PC-3 (cell line): Measurements from ENCODE around the gene ESYT2. TPM values are rescaled to one million over a fixed set of nuclear protein-coding genes. Genes with fewer than 3 reads are reported as not detected.

ENCODE experiments used
- ATAC-seq: fragments of 200-7000 bp; cut with Tn5 transposase; 2 replicates; pipeline ENCODE4 v1.9.1; 2020; ENCODE audit warnings: mild to moderate bottlenecking, moderate library complexity
- BruUV-seq: library from RNA; stranded (reverse); fragments of 400-500 nt; replicated peaks from 2 replicates; lab custom pipeline; 2021; lab: Mats Ljungman, UMichigan
- CTCF ChIA-PET: fragments of 300-600 bp; sonication (Branson Sonifier 250); formaldehyde crosslinking; loops from one replicate; lab custom pipeline; 2022; ENCODE audit warnings: antibody characterized with exemption; lab: Charles Lee
- POLR2A ChIA-PET: fragments of 300-600 bp; sonication (Branson Sonifier 250); formaldehyde crosslinking; loops from one replicate; lab custom pipeline; 2022; ENCODE audit warnings: antibody characterized with exemption; ENCODE audit not compliant: unreplicated experiment; lab: Charles Lee
- DNase-seq: peaks from one replicate; pipeline ENCODE4 v3.0.0-alpha.2; 2015
- H2AFZ ChIP-seq: fragments of 300-600 bp; sonication (generic); 2 replicates; pipeline ENCODE4 v1.6.0; 2016; ENCODE audit warnings: antibody characterized with exemption, low read length
- H3F3A ChIP-seq: fragments of 300-600 bp; sonication (generic); one replicate; pipeline ENCODE4 v1.6.0; 2017; ENCODE audit warnings: antibody characterized with exemption, low read length, control low read depth, mild to moderate bottlenecking; ENCODE audit not compliant: unreplicated experiment
- H3K27ac ChIP-seq: fragments of 300-600 bp; sonication (generic); 2 replicates; pipeline ENCODE4 v1.5.1; 2016; ENCODE audit warnings: mild to moderate bottlenecking, low read length
- H3K27me3 ChIP-seq: fragments of 300-600 bp; sonication (generic); 2 replicates; pipeline ENCODE4 v1.6.1; 2016; ENCODE audit warnings: low read length, mixed read lengths
- H3K36me3 ChIP-seq: fragments of 300-600 bp; sonication (generic); 2 replicates; pipeline ENCODE4 v1.6.1; 2016; ENCODE audit warnings: low read depth, mixed run types, low read length, mixed read lengths
- H3K4me1 ChIP-seq: fragments of 300-600 bp; sonication (generic); 2 replicates; pipeline ENCODE4 v1.5.1; 2016; ENCODE audit warnings: low read length; ENCODE audit not compliant: insufficient read depth
- H3K4me2 ChIP-seq: fragments of 300-600 bp; sonication (generic); 2 replicates; pipeline ENCODE4 v1.6.0; 2016; ENCODE audit warnings: low read length
- H3K4me3 ChIP-seq: fragments of 300-600 bp; sonication (generic); 2 replicates; pipeline ENCODE4 v1.5.1; 2016; ENCODE audit warnings: mild to moderate bottlenecking, low read length, mixed read lengths
- H3K79me2 ChIP-seq: fragments of 300-600 bp; sonication (generic); 2 replicates; pipeline ENCODE4 v1.6.1; 2017; ENCODE audit warnings: low read length, mixed read lengths
- H3K9ac ChIP-seq: fragments of 300-600 bp; sonication (generic); 2 replicates; pipeline ENCODE4 v1.6.0; 2016; ENCODE audit warnings: mild to moderate bottlenecking, low read length
- H3K9me2 ChIP-seq: fragments of 300-600 bp; sonication (generic); replicated peaks from 2 replicates; pipeline ENCODE4 v1.6.1; 2016; ENCODE audit warnings: mixed run types, low read length, mixed read lengths
- H3K9me3 ChIP-seq: fragments of 300-600 bp; sonication (generic); 2 replicates; pipeline ENCODE4 v1.6.1; 2016; ENCODE audit warnings: low read length, mixed read lengths
- H4K20me1 ChIP-seq: fragments of 300-600 bp; sonication (generic); 2 replicates; pipeline ENCODE4 v1.6.1; 2016; ENCODE audit warnings: low read length, mixed read lengths
- EZH2 ChIP-seq: fragments of 300-600 bp; sonication (generic); IDR thresholded peaks from one replicate; pipeline ENCODE4 v1.6.1; 2017; ENCODE audit warnings: antibody characterized with exemption, mild to moderate bottlenecking, low read length; ENCODE audit not compliant: unreplicated experiment
- EZH2phosphoT487 ChIP-seq: fragments of 300-600 bp; sonication (generic); IDR thresholded peaks from 2 replicates; pipeline ENCODE4 v1.6.1; 2018; ENCODE audit warnings: mild to moderate bottlenecking, antibody characterized with exemption, low read length, borderline replicate concordance
- intact Hi-C: fragments of 100-400 bp; cut with micrococcal nuclease; formaldehyde crosslinking; loops from 2 replicates; pipeline ENCODE4 v1.9.0; 2023
- total RNA-seq: library from RNA; depleted of rRNA; stranded (reverse); fragments of >200 nt; gene quantifications from 2 replicates; pipeline ENCODE4 v1.2.3, GENCODE V29; 2014
- TF ChIP-seq, protein P1 (sequence below): fragments of 300-600 bp; sonication (generic); conservative IDR thresholded peaks from 2 replicates; pipeline ENCODE4 v1.5.1; 2017; ENCODE audit warnings: antibody characterized with exemption, low read depth, mild to moderate bottlenecking, low read length

Gene ESYT2
- total RNA-seq, 1 experiment from 2014 or later = 76.1 TPM

- intact Hi-C loops = no loop called here
- Histone ChIP-seq H4K20me1 (no peaks in the 10 kb centered on the region), H3K27me3 (no peaks in the 10 kb centered on the region), H3K79me2 (no peaks in the 10 kb centered on the region), H3K27ac (no peak overlapping the region), H3K36me3 (peaks cover 20% of the 10 kb centered on the region; the same call in 1 of the 2 replicates), H3K4me2 (no peak overlapping the region), H3K9me2 (no peaks in the 10 kb centered on the region), H2AFZ (no peak overlapping the region), H3K4me1 (0 out of 2 replicates have a peak, but pooled peaks cover under 1% of the 10 kb centered on the region), H3K9me3 (no peaks in the 10 kb centered on the region), H3F3A (no peaks in the 10 kb centered on the region), H3K4me3 (no peak overlapping the region), H3K9ac (no peak overlapping the region)
- CTCF ChIA-PET = no interaction called here
- ATAC-seq (no peak), DNase-seq (no peak)
- POLR2A ChIA-PET = no interaction called here
- no TSS peak for BruUV-seq
- TF ChIP-seq EZH2phosphoT487 (no peak), EZH2 (no peak)
- TF ChIP-seq, protein P1, sequence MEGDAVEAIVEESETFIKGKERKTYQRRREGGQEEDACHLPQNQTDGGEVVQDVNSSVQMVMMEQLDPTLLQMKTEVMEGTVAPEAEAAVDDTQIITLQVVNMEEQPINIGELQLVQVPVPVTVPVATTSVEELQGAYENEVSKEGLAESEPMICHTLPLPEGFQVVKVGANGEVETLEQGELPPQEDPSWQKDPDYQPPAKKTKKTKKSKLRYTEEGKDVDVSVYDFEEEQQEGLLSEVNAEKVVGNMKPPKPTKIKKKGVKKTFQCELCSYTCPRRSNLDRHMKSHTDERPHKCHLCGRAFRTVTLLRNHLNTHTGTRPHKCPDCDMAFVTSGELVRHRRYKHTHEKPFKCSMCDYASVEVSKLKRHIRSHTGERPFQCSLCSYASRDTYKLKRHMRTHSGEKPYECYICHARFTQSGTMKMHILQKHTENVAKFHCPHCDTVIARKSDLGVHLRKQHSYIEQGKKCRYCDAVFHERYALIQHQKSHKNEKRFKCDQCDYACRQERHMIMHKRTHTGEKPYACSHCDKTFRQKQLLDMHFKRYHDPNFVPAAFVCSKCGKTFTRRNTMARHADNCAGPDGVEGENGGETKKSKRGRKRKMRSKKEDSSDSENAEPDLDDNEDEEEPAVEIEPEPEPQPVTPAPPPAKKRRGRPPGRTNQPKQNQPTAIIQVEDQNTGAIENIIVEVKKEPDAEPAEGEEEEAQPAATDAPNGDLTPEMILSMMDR = no peak
Measured at GRCh38 chr7:158747408-158747807, 81.9 kb downstream of the ESYT2 start.

- no peak overlapping the region for H2AFZ ChIP-seq
- CTCF ChIA-PET = no interaction called here
Measured at GRCh38 chr7:158746957-158747356, 82.4 kb downstream of the ESYT2 start.

More at GRCh38 chr7:158746957-158747356, 82.4 kb downstream of the ESYT2 start:
- Histone ChIP-seq H3K27ac (no peak overlapping the region), H3K27me3 (no peaks in the 10 kb centered on the region), H3K9me3 (no peaks in the 10 kb centered on the region), H3K4me2 (no peak overlapping the region), H3K79me2 (no peaks in the 10 kb centered on the region), H3K36me3 (peaks cover 24% of the 10 kb centered on the region; the same call in 1 of the 2 replicates), H3K4me1 (peaks cover 5% of the 10 kb centered on the region; the same call in 1 of the 2 replicates), H4K20me1 (no peaks in the 10 kb centered on the region), H3F3A (no peaks in the 10 kb centered on the region), H3K9ac (no peak overlapping the region), H3K9me2 (no peaks in the 10 kb centered on the region), H3K4me3 (no peak overlapping the region)
- DNase-seq = no peak
- no peak for ATAC-seq
- TF ChIP-seq EZH2 = no peak
- no peak for TF ChIP-seq EZH2phosphoT487
- TF ChIP-seq, protein P1 = no peak
- intact Hi-C loops = no loop called here
- BruUV-seq = no TSS peak
- POLR2A ChIA-PET = no interaction called here
